K562 (cell line): ENCODE results near the gene ORC3. TPM values are rescaled to one million over a fixed set of nuclear protein-coding genes. Genes with fewer than 3 reads are reported as not detected.

Experiments used
- AFF1 ChIP-seq, 2 experiments: fragments of 450-650 bp; IDR thresholded peaks; 2 replicates each; pipeline ENCODE4 v1.6.1; 2018; ENCODE audit warnings: mild to moderate bottlenecking in 2 of 2, low read depth in 1 of 2; ENCODE audit not compliant: partially characterized antibody in 2 of 2
- CBFB ChIP-seq: sonication (generic); formaldehyde crosslinking; IDR thresholded peaks from 2 replicates; pipeline ENCODE4 v1.4.0; 2020; ENCODE audit warnings: mild to moderate bottlenecking, missing genetic modification reagents
- HBP1 ChIP-seq: fragments of 450-650 bp; formaldehyde crosslinking; IDR thresholded peaks from 2 replicates; pipeline ENCODE4 v1.4.0; 2022; ENCODE audit warnings: missing genetic modification characterization
- HOMEZ ChIP-seq: fragments of 250-450 bp; sonication (Bioruptor Pico); IDR thresholded peaks from 2 replicates; pipeline ENCODE4 v1.4.0; 2020; ENCODE audit warnings: mild to moderate bottlenecking, moderate library complexity
- MXI1 ChIP-seq: IDR thresholded peaks from 2 replicates; pipeline ENCODE4 v1.6.1; 2011; ENCODE audit warnings: low read depth, mild to moderate bottlenecking, improper control_type of control experiment, low read length
- NR0B1 ChIP-seq: fragments of 450-650 bp; IDR thresholded peaks from one replicate; pipeline ENCODE4 v1.6.1; 2018; ENCODE audit warnings: mild to moderate bottlenecking, moderate library complexity; ENCODE audit not compliant: partially characterized antibody
- PURB ChIP-seq: sonication (generic); formaldehyde crosslinking; IDR thresholded peaks from 2 replicates; pipeline ENCODE4 v1.9.0; 2021; ENCODE audit warnings: low read depth, mild to moderate bottlenecking, missing genetic modification reagents
- SIN3A ChIP-seq, 2 experiments: fragments of 150-350 bp in 1 of 2; IDR thresholded peaks; 2 replicates each; pipeline ENCODE4 v1.6.1; 2011 to 2016; ENCODE audit warnings: borderline replicate concordance in 2 of 2, low read depth in 2 of 2, low read length in 2 of 2, mild to moderate bottlenecking in 2 of 2, moderate library complexity in 2 of 2; ENCODE audit not compliant: control insufficient read depth in 1 of 2
- SMAD1 ChIP-seq: fragments of 150-350 bp; IDR thresholded peaks from 2 replicates; pipeline ENCODE4 v1.6.1; 2014; ENCODE audit warnings: low read length, low read depth; ENCODE audit not compliant: partially characterized antibody
- SMARCC2 ChIP-seq: fragments of 450-650 bp; IDR thresholded peaks from 2 replicates; pipeline ENCODE4 v1.6.1; 2017; ENCODE audit warnings: antibody characterized with exemption, moderate library complexity, mild to moderate bottlenecking, low read depth
- SNRNP70 ChIP-seq: fragments of 200-400 bp; formaldehyde crosslinking; optimal IDR thresholded peaks from 2 replicates; pipeline ENCODE3; 2017; ENCODE audit warnings: low read depth, low read length
- TAF15 ChIP-seq: fragments of 200-400 bp; formaldehyde crosslinking; IDR thresholded peaks from 2 replicates; pipeline ENCODE4 v1.6.1; 2017; ENCODE audit warnings: mild to moderate bottlenecking, low read depth, low read length, moderate library complexity
- TCF15 ChIP-seq: fragments of 250-450 bp; sonication (Bioruptor Pico); IDR thresholded peaks from 2 replicates; pipeline ENCODE4 v1.8.0; 2022; ENCODE audit warnings: moderate library complexity, mild to moderate bottlenecking, inconsistent platforms
- ZBTB7A ChIP-seq: IDR thresholded peaks from 2 replicates; pipeline ENCODE4 v1.6.1; 2011; ENCODE audit warnings: low read depth, mild to moderate bottlenecking, low read length, moderate library complexity, borderline replicate concordance; ENCODE audit not compliant: control insufficient read depth
- ZC3H8 ChIP-seq: fragments of 450-650 bp; IDR thresholded peaks from 2 replicates; pipeline ENCODE4 v1.6.1; 2017
- ZFP1 ChIP-seq: fragments of 450-650 bp; formaldehyde crosslinking; IDR thresholded peaks from 2 replicates; pipeline ENCODE4 v1.4.0; 2020; ENCODE audit warnings: mild to moderate bottlenecking, mixed read lengths
- ZNF695 ChIP-seq: fragments of 450-650 bp; formaldehyde crosslinking; IDR thresholded peaks from 2 replicates; pipeline ENCODE4 v1.4.0; 2020; ENCODE audit warnings: mild to moderate bottlenecking, moderate library complexity
- polyA plus RNA-seq, 8 experiments: library from polyadenylated mRNA; depleted of rRNA in 4 of 8; stranded (reverse) in 5 of 8; unstranded in 3 of 8; fragments of >200 nt; fragmentation: Nextera tagmentation in 2 of 8; fragmentation: Illumina TruSeq in 1 of 8; extraction: Ambion mirVana in 2 of 8; extraction: Trizol in 1 of 8; gene quantifications; 2 replicates each; pipeline versions ENCODE4 v1.2.1 to v1.2.3, GENCODE V29; 2011 to 2014; ENCODE audit warnings: inconsistent platforms in 1 of 8, missing spikeins in 1 of 8
- total RNA-seq, 7 experiments: library from RNA; depleted of rRNA in 6 of 7; stranded (reverse); fragments of >200 nt in 6 of 7; fragmentation: Illumina TruSeq in 2 of 7; extraction: Trizol in 2 of 7; gene quantifications; 2 replicates each; pipeline versions ENCODE4 v1.2.1 to v1.2.3, GENCODE V29; 2011 to 2021; ENCODE audit warnings: low replicate concordance in 1 of 7

ORC3 gene
- total and polyA plus RNA-seq, 9 of the 15 experiments (the other 6 are each of a cell fraction or from before 2014, with no cell fraction given) = 28.8 to 159 (median 74.8) TPM

- TF ChIP-seq AFF1 (IDR thresholded peaks at IDR 0.05; ENCODE audit: low read depth in 1 of 2, partially characterized antibody in 2 of 2) (peak; percentile 49 to 99), HOMEZ (CRISPR knock-in tag) (no peak), CBFB (CRISPR knock-in tag) (no peak), TCF15 (no peak), TAF15 (no peak), PURB (CRISPR knock-in tag) (no peak), ZNF695 (no peak), SMAD1 (peak; percentile 88), ZBTB7A (peak; percentile 51; the same call in 1 of the 2 replicates), SIN3A (IDR thresholded peaks at IDR 0.05; ENCODE audit: borderline replicate concordance in 2 of 2, control insufficient read depth in 1 of 2, low read depth in 2 of 2, low read length in 2 of 2) (peak; percentile 86 to 98; a peak in 3 of 4 replicates), SMARCC2 (no peak), ZFP1 (CRISPR knock-in tag) (no peak), ZC3H8 (no peak), SNRNP70 (no peak), HBP1 (CRISPR knock-in tag) (no peak), MXI1 (peak; percentile 70; the same call in 1 of the 2 replicates), NR0B1 (no peak)
Observed at GRCh38 chr6:87701676-87702588, 112.0 kb downstream of the ORC3 start, which contains the start of gene AKIRIN2 (continued).
